Head of caudate nucleus (tissue), 42 donors: ENCODE results near the gene DISC1.
A peak's percentile ranks its signal among the peaks of the same experiment; 100 is the strongest.

ENCODE experiments used
- DNase-seq, 42 donors: peaks; one replicate each; pipeline versions ENCODE4 v3.0.0 to v3.0.0-alpha.2; 2020 to 2021; ENCODE audit warnings: mixed read lengths in 7 of 42
- intact Hi-C: fragments of 100-400 bp; cut with DNase I; formaldehyde crosslinking; loops from one replicate; pipeline ENCODE4 v1.15.0; 2022

Gene DISC1

GRCh38 chr1:231818337-231818736 lies 191.7 kb downstream of the DISC1 start:
- DNase-seq: no peak
- intact Hi-C loops: no loop called here

GRCh38 chr1:231821281-231821680 lies 194.7 kb downstream of the DISC1 start:
- DNase-seq: no peak
- intact Hi-C loops: no loop called here

GRCh38 chr1:231822041-231822440 lies 195.5 kb downstream of the DISC1 start:
- intact Hi-C loops: no loop called here
- DNase-seq: no peak

GRCh38 chr1:231826566-231826965 lies 200.0 kb downstream of the DISC1 start:
- intact Hi-C loops: no loop called here
- DNase-seq: no peak

GRCh38 chr1:231827337-231828105 lies 200.9 kb downstream of the DISC1 start:
- intact Hi-C loops: no loop called here
- DNase-seq: no peak

GRCh38 chr1:231828182-231828920 lies 201.8 kb downstream of the DISC1 start:
- intact Hi-C loops: no loop called here
- no peak for DNase-seq

- intact Hi-C loops: no loop called here
- no peak for DNase-seq
Observed at GRCh38 chr1:231829332-231829731, 202.7 kb downstream of the DISC1 start.

GRCh38 chr1:231836227-231836893 lies 209.8 kb downstream of the DISC1 start:
- intact Hi-C loops: no loop called here
- DNase-seq: no peak

- no peak for DNase-seq
- intact Hi-C loops: no loop called here
Observed at GRCh38 chr1:231838521-231838920, 211.9 kb downstream of the DISC1 start.

- no peak for DNase-seq
- intact Hi-C loops: no loop called here
Observed at GRCh38 chr1:231839999-231840398, 213.4 kb downstream of the DISC1 start.

- DNase-seq: no peak
- intact Hi-C loops: no loop called here
Observed at GRCh38 chr1:231841616-231842344, 215.2 kb downstream of the DISC1 start.

GRCh38 chr1:231842441-231842840 lies 215.9 kb downstream of the DISC1 start:
- DNase-seq: no peak
- intact Hi-C loops: no loop called here

GRCh38 chr1:231844986-231845502 lies 218.5 kb downstream of the DISC1 start:
- intact Hi-C loops: no loop called here

GRCh38 chr1:231847612-231848397 lies 221.2 kb downstream of the DISC1 start:
- intact Hi-C loops: no loop called here
- DNase-seq: peak in 2 of 42 donors; percentile 15 to 23

More at GRCh38 chr1:231844986-231845502, 218.5 kb downstream of the DISC1 start:
- peak in 1 of 42 donors; percentile 52 for DNase-seq

GRCh38 chr1:231849981-231850380 lies 223.4 kb downstream of the DISC1 start:
- intact Hi-C loops: no loop called here

GRCh38 chr1:231850786-231851185 lies 224.2 kb downstream of the DISC1 start:
- DNase-seq: no peak
- intact Hi-C loops: no loop called here

More at GRCh38 chr1:231849981-231850380, 223.4 kb downstream of the DISC1 start:
- no peak for DNase-seq

GRCh38 chr1:231853588-231854207 lies 227.1 kb downstream of the DISC1 start:
- DNase-seq: peak in 14 of 42 donors; percentile 4 to 64 (median 25)
- intact Hi-C loops: no loop called here

GRCh38 chr1:231855361-231855760 lies 228.8 kb downstream of the DISC1 start:
- DNase-seq: no peak
- intact Hi-C loops: no loop called here
